Lung (tissue), 12 donors: ENCODE measurements around the gene VWA3A. TPM values are rescaled to one million over a fixed set of nuclear protein-coding genes. Genes with fewer than 3 reads are reported as not detected.

Experiments
- ATAC-seq: fragments of 200-7000 bp; cut with Tn5 transposase; one replicate; pipeline ENCODE4 v1.9.1; 2020; ENCODE audit warnings: moderate number of reproducible peaks; ENCODE audit not compliant: insufficient read depth, low FRiP score
- DNase-seq, 3 donors: peaks; one replicate each; pipeline ENCODE4 v3.0.0-alpha.2; 2013 to 2017
- H3K27ac ChIP-seq, 2 donors: one replicate each; pipeline ENCODE4 v1.5.1; 2013; ENCODE audit warnings: mild to moderate bottlenecking in 2 of 2, moderate library complexity in 2 of 2, control low read depth in 1 of 2, inconsistent platforms in 1 of 2, low read depth in 1 of 2, low read length in 1 of 2
- H3K27me3 ChIP-seq, 3 donors: one replicate each; pipeline ENCODE4 v1.5.1; 2013; ENCODE audit warnings: low read length in 2 of 3; ENCODE audit not compliant: control insufficient read depth in 3 of 3, insufficient read depth in 3 of 3
- H3K36me3 ChIP-seq, 4 donors: one replicate each; pipeline ENCODE4 v1.5.1; 2013; ENCODE audit warnings: low read length in 4 of 4, mild to moderate bottlenecking in 1 of 4, moderate library complexity in 1 of 4; ENCODE audit not compliant: control insufficient read depth in 4 of 4, insufficient read depth in 4 of 4
- H3K4me1 ChIP-seq, 5 donors: one replicate each; pipeline ENCODE4 v1.5.1; 2013; ENCODE audit warnings: low read length in 5 of 5, mild to moderate bottlenecking in 2 of 5, moderate library complexity in 1 of 5; ENCODE audit not compliant: control insufficient read depth in 5 of 5, insufficient read depth in 5 of 5
- H3K4me3 ChIP-seq: one replicate; pipeline ENCODE4 v1.5.1; 2013; ENCODE audit warnings: mild to moderate bottlenecking, control low read depth, moderate library complexity
- H3K9ac ChIP-seq, 2 donors: one replicate each; pipeline ENCODE4 v1.5.1; 2013; ENCODE audit warnings: low read length in 2 of 2, control low read depth in 1 of 2; ENCODE audit not compliant: insufficient read depth in 1 of 2
- H3K9me3 ChIP-seq, 4 donors: one replicate each; pipeline ENCODE4 v1.5.1; 2013; ENCODE audit warnings: low read length in 3 of 4, mild to moderate bottlenecking in 1 of 4, moderate library complexity in 1 of 4; ENCODE audit not compliant: control insufficient read depth in 4 of 4, insufficient read depth in 3 of 4
- WGBS, 2 donors: extraction: QIAGEN DNeasy Blood & Tissue Kit; methylation state at CpG; one replicate each; pipeline ENCODE4 v1.1.7; 2013; 5-methylcytosine and 5-hydroxymethylcytosine counted together
- polyA plus RNA-seq, 2 donors: library from polyadenylated mRNA; stranded (reverse); fragments of 200-250 nt; gene quantifications; one replicate each; pipeline ENCODE4 v1.2.1, GENCODE V29; 2013
- total RNA-seq, 2 donors: library from RNA; depleted of rRNA in 1 of 2; stranded (reverse); fragments of >200 nt in 1 of 2; gene quantifications; one replicate each; pipeline ENCODE4 v1.2.1, GENCODE V29; 2014 to 2021
- TF ChIP-seq, protein P1 (sequence below): IDR thresholded peaks from 2 replicates; pipeline ENCODE4 v1.5.1; 2012; ENCODE audit warnings: mild to moderate bottlenecking; ENCODE audit errors: control extremely low read depth, extremely low read depth
- donor health status: control.
- donor health status: control.
- donor health status: Bipolar disorder and iron deficiency.
- donor health status: healthy.
- donor health status: DM: yes; HTN: yes; CAD: no.

Gene VWA3A
- total and polyA plus RNA-seq, 4 donors: 2.4 to 15.1 (median 8.7) TPM

DNA sequence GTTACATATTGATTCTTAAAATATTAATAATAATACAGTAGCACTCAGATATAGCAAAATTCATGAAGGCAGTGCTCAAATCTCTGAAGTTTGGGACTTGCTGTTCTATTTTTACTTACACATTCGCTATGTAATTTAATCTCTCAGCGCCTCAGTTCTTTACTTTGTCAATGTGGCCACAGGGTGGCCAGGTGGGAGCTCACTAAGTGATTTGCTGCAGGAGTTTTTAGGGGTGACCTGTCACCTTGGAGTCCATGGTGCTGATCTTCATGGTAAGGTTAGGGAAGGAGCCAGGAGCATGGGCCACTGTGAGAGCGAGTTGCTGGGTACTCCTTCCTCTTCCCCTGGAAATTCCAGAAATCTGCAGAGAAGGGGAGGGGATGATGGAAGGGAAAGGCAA lies 28.1 kb downstream of the VWA3A start:
- DNase-seq: no peak
- no peak overlapping the region for H3K27ac ChIP-seq
- TF ChIP-seq, protein P1, sequence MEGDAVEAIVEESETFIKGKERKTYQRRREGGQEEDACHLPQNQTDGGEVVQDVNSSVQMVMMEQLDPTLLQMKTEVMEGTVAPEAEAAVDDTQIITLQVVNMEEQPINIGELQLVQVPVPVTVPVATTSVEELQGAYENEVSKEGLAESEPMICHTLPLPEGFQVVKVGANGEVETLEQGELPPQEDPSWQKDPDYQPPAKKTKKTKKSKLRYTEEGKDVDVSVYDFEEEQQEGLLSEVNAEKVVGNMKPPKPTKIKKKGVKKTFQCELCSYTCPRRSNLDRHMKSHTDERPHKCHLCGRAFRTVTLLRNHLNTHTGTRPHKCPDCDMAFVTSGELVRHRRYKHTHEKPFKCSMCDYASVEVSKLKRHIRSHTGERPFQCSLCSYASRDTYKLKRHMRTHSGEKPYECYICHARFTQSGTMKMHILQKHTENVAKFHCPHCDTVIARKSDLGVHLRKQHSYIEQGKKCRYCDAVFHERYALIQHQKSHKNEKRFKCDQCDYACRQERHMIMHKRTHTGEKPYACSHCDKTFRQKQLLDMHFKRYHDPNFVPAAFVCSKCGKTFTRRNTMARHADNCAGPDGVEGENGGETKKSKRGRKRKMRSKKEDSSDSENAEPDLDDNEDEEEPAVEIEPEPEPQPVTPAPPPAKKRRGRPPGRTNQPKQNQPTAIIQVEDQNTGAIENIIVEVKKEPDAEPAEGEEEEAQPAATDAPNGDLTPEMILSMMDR: no peak
- whole genome bisulfite sequencing, 2 donors: 84 to 87% methylated on average over 3 of the region's 3 CpGs
- ATAC-seq: no peak
- no peaks in the 10 kb centered on the region for H3K36me3 ChIP-seq
- H3K27me3 ChIP-seq: no peaks in the 10 kb centered on the region
- H3K4me3 ChIP-seq: no peak overlapping the region
- H3K9ac ChIP-seq: no peak overlapping the region
- H3K4me1 ChIP-seq: no peaks in the 10 kb centered on the region
- no peaks in the 10 kb centered on the region for H3K9me3 ChIP-seq

DNA sequence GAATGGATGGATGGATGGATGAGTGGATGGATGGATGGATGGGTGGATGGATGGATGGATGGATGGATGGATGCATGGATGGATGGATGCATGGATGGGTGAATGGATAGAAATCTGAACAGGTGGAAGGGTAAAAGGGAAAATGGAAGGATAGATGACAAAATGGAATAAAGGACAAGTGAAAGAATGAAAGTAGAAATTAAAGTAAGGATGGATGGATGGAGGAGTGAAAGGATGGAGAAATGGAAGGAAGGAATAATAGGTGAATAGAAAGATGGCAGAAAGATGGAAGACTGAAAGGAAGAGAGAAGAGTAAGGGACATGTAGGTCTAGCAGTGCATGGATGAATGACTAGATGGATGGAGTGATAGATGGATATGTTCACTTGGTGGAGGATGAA lies 29.9 kb downstream of the VWA3A start:
- H3K27me3 ChIP-seq: no peaks in the 10 kb centered on the region
- H3K27ac ChIP-seq: no peak overlapping the region
- ATAC-seq (no peak), DNase-seq (no peak)
- H3K9me3 ChIP-seq: no peaks in the 10 kb centered on the region
- no peak overlapping the region for H3K9ac ChIP-seq
- no peak overlapping the region for H3K4me3 ChIP-seq
- TF ChIP-seq, protein P1: no peak
- no peaks in the 10 kb centered on the region for H3K4me1 ChIP-seq
- H3K36me3 ChIP-seq: no peaks in the 10 kb centered on the region

GRCh38 chr16:22123146-22123545 lies 30.8 kb downstream of the VWA3A start:
- 31 to 41% methylated on average over 3 of the region's 3 CpGs for WGBS, 2 donors

More at GRCh38 chr16:22123146-22123545, 30.8 kb downstream of the VWA3A start:
- DNase-seq: no peak
- H3K27me3 ChIP-seq: no peaks in the 10 kb centered on the region
- TF ChIP-seq, protein P1: no peak
- H3K4me3 ChIP-seq: no peak overlapping the region
- peaks cover 0 to 1% (median 0%) of the 10 kb centered on the region in 4 donors for H3K9me3 ChIP-seq
- no peak overlapping the region for H3K9ac ChIP-seq
- H3K36me3 ChIP-seq: no peaks in the 10 kb centered on the region
- no peak for ATAC-seq
- H3K4me1 ChIP-seq: no peaks in the 10 kb centered on the region
- no peak overlapping the region for H3K27ac ChIP-seq
